Thoracic aorta (tissue), 2 donors: ENCODE results near the gene CELA3A. TPM values are rescaled to one million over a fixed set of nuclear protein-coding genes. Genes with fewer than 3 reads are reported as not detected.

Experiments used
- ATAC-seq: fragments of 150-250 bp; one replicate; pipeline ENCODE4 v1.8.0; 2017; ENCODE audit warnings: low read depth; ENCODE audit not compliant: insufficient number of reproducible peaks, low FRiP score
- DNase-seq: peaks from one replicate; pipeline ENCODE4 v3.0.0-alpha.2; 2020; ENCODE audit warnings: low spot score
- H3K27ac ChIP-seq, 2 donors: fragments of 200-600 bp; sonication (generic); 1 replicate in 1 of 2; 2 replicates in 1 of 2; pipeline ENCODE4 v1.5.1; 2016; ENCODE audit warnings: mild to moderate bottlenecking in 2 of 2, moderate library complexity in 2 of 2
- H3K27me3 ChIP-seq: fragments of 200-600 bp; sonication (generic); replicated peaks from 2 replicates; pipeline ENCODE4 v1.6.0; 2016; ENCODE audit warnings: mild to moderate bottlenecking; ENCODE audit not compliant: insufficient read depth
- H3K36me3 ChIP-seq: fragments of 200-600 bp; sonication (generic); one replicate; pipeline ENCODE4 v1.5.1; 2016
- H3K4me1 ChIP-seq, 2 donors: fragments of 200-600 bp; sonication (generic); 1 replicate in 1 of 2; 2 replicates in 1 of 2; pipeline versions ENCODE4 v1.5.1 to v1.6.0; 2016; ENCODE audit warnings: low read depth in 2 of 2, mild to moderate bottlenecking in 1 of 2; ENCODE audit not compliant: control insufficient read depth in 1 of 2
- H3K4me3 ChIP-seq: fragments of 200-600 bp; sonication (generic); 2 replicates; pipeline ENCODE4 v1.5.1; 2016; ENCODE audit warnings: mild to moderate bottlenecking
- H3K9me3 ChIP-seq: fragments of 200-600 bp; sonication (generic); 2 replicates; pipeline ENCODE4 v1.5.1; 2016
- total RNA-seq, 2 donors: library from RNA; depleted of rRNA; stranded (reverse); fragments of >200 nt; gene quantifications; one replicate each; pipeline versions ENCODE4 v1.1.0 to v1.2.3, GENCODE V29; 2016
- TF ChIP-seq, protein P1 (sequence below): fragments of 200-600 bp; sonication (generic); IDR thresholded peaks from one replicate; pipeline ENCODE4 v1.5.1; 2019; ENCODE audit warnings: antibody characterized with exemption

Gene CELA3A
- total RNA-seq, 2 donors from 2014 or later = 2.0 to 6.6 TPM

DNA sequence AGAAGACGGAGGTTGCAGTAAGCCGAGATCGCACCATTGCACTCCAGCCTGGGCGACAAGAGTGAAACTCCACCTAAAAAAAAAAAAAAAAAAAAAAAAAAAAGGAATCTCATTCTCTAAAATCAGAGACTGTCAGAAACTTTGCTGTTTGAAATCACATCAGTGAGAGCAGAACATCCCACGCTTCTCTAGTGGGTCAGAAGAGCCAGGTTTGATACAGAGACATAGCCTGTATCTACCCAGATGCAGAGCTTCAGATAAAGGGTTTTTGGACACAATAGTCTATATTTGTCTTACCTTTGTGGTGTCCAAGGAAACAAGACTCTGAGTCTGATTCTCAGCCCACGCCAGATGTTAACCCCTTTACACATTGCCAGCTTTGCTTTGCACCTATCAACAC, 19.6 kb downstream of the CELA3A start:
- Histone ChIP-seq H3K9me3 (no peaks in the 10 kb centered on the region), H3K36me3 (no peaks in the 10 kb centered on the region), H3K4me1 (peaks cover under 1 to 14% of the 10 kb centered on the region in 2 donors), H3K4me3 (no peak overlapping the region), H3K27ac (no peak overlapping the region), H3K27me3 (no peaks in the 10 kb centered on the region)
- TF ChIP-seq, protein P1, sequence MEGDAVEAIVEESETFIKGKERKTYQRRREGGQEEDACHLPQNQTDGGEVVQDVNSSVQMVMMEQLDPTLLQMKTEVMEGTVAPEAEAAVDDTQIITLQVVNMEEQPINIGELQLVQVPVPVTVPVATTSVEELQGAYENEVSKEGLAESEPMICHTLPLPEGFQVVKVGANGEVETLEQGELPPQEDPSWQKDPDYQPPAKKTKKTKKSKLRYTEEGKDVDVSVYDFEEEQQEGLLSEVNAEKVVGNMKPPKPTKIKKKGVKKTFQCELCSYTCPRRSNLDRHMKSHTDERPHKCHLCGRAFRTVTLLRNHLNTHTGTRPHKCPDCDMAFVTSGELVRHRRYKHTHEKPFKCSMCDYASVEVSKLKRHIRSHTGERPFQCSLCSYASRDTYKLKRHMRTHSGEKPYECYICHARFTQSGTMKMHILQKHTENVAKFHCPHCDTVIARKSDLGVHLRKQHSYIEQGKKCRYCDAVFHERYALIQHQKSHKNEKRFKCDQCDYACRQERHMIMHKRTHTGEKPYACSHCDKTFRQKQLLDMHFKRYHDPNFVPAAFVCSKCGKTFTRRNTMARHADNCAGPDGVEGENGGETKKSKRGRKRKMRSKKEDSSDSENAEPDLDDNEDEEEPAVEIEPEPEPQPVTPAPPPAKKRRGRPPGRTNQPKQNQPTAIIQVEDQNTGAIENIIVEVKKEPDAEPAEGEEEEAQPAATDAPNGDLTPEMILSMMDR = no peak
- DNase-seq (no peak), ATAC-seq (no peak)

DNA sequence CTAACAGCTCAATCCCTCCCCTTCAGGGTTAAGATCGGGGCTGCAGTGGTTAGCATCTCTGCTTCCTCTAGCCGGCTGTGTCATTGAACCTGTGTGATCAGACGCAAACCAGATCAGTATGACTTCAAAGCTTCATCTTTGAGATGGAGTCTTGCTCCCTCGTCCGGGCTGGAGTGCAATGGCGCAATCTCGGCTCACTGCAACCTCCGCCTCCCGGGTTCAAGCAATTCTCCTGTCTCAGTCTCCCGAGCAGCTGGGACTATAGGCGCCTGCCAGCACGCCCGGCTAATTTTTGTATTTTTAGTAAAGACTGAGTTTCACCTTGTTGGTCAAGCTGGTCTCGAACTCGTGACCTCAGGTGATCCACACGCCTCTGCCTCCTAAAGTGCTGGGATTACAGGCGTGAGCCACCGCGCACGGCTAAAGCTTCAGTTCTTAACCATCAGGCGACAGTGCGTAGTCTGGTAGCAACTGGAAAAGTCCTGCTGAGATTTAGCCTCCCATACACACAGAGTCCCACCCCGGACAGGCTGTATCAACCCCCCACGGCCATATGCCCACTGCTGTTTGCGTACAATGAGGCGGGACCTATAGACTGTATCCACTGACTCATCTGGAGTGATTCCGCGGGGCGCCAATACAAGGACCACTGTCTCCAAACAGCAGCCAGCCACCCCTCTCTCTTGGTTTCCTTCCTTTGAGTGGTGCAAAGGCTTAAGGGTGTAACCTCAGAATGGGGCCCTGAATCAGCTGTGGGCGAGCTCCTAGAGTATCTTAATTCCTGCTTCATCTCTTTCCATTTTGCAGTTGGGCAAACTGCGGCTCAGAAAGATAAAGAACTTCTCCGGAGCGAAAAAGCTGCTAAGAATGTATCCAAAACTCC, 23.3 kb downstream of the CELA3A start:
- TF ChIP-seq, protein P1 = no peak
- peak; percentile 48 for ATAC-seq

DNA sequence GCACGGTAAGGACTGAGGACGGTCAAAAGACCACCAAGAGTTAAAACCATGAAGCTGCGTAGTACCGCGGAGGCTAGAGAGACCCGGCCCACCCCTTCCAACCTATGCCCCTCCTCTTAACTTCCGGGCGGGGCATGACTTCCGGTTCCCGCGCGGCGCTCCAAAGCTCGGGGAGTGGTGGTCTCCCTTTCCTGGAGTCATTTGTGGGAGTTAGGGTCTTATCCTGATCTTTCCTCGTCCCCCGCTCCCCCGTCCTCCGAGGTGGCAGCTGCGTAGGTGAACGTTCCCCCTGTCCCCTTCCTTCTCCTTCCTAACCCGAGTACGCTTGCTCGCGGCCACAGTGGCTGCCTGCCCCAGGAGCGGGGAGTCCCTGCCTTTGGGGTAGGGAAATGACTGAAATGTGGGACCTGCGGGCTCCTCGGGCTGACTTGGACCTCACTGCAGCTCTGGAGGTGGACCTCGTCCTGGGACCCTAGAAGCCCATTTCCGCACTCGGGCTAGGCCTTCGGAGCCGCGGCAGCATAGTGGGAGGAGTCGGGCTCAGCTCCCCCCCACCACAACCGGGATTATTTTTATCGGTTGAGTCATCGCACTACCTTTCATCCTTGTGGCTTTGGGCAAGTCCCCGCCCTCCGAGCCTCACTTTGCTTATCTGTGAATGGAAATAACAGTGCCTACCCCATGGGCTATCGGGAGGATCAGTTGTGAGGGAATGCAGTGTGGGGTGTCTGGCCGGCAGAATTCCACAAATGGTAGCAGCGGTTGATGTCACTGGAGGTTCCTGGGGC, 24.1 kb downstream of the CELA3A start:
- Histone ChIP-seq H3K9me3 (no peaks in the 10 kb centered on the region), H3K4me3 (peak overlapping the region; percentile 97), H3K27me3 (no peaks in the 10 kb centered on the region), H3K36me3 (no peaks in the 10 kb centered on the region), H3K4me1 (peaks cover 5 to 19% of the 10 kb centered on the region in 2 donors), H3K27ac (peak overlapping the region; percentile 99 to 100)
- peak; percentile 63 for DNase-seq
- peak; percentile 93 for ATAC-seq
- TF ChIP-seq, protein P1 = no peak

More for the DNA sequence above, 23.3 kb downstream of the CELA3A start:
- Histone ChIP-seq H3K4me3 (peak overlapping the region; percentile 97), H3K4me1 (peaks cover 5 to 19% of the 10 kb centered on the region in 2 donors), H3K9me3 (no peaks in the 10 kb centered on the region), H3K27me3 (no peaks in the 10 kb centered on the region), H3K36me3 (no peaks in the 10 kb centered on the region), H3K27ac (peak overlapping the region; percentile 99 to 100)
- peak; percentile 21 for DNase-seq

DNA sequence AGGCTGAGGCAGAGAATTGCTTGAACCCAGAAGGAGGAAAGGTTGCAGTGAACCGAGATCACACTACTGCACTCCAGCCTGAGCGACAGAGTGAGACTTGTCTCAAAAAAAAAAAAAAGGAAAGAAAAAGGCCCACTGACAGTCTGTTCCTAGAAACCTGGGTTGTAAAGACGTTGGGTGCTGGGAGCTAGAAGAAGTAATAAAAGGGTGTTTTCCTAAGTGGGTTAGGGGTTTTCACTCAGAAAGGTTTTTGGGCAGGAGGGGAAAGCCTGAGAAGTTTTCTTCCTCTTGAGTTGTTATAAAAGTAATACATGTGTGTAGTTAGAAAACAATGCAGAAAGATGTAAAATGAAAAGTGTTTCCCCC, 25.4 kb downstream of the CELA3A start:
- no peaks in the 10 kb centered on the region for H3K27me3 ChIP-seq
- H3K9me3 ChIP-seq = no peaks in the 10 kb centered on the region
- ATAC-seq = no peak
- DNase-seq = no peak
- H3K4me3 ChIP-seq = no peak overlapping the region
- H3K27ac ChIP-seq = no peak overlapping the region
- peaks cover 5 to 19% of the 10 kb centered on the region in 2 donors for H3K4me1 ChIP-seq
- TF ChIP-seq, protein P1 = no peak
- no peaks in the 10 kb centered on the region for H3K36me3 ChIP-seq

DNA sequence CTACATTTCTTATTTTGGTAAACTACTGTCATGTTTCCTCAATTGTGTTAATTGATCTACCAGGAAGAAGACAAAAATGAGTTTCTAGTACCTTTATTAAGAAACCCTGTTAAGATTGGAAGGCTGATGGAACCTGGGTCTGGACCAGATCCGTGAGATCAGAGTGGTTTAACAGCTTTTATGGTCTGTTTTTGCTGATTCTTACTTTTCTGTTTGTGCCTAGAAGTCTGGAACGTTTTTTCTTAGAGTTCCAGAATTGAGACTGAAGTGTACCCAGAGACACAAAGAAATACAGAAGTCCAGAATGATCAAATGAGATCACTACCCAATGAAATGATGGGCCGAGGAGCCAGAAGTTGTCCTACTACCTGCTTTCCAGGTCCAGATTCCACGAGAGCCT, 28.6 kb downstream of the CELA3A start:
- Histone ChIP-seq H3K4me3 (no peak overlapping the region), H3K36me3 (no peaks in the 10 kb centered on the region), H3K27ac (no peak overlapping the region), H3K9me3 (no peaks in the 10 kb centered on the region), H3K4me1 (peaks cover 5 to 8% of the 10 kb centered on the region in 2 donors), H3K27me3 (no peaks in the 10 kb centered on the region)
- no peak for ATAC-seq
- no peak for DNase-seq
- TF ChIP-seq, protein P1 = no peak
